ENCODE data around the gene TIMM44. TPM values are rescaled to one million over a fixed set of nuclear protein-coding genes. Genes with fewer than 3 reads are reported as not detected.

Gene TIMM44
- 71.1 and 74.3 TPM in 2 replicates for total RNA-seq

GRCh38 chr19:7943444-7944176 lies at the start of gene TIMM44:
TIMM44 (minus strand) TSS chr19:7943666; CDS start chr19:7943651, 15 bp downstream.

DNA sequence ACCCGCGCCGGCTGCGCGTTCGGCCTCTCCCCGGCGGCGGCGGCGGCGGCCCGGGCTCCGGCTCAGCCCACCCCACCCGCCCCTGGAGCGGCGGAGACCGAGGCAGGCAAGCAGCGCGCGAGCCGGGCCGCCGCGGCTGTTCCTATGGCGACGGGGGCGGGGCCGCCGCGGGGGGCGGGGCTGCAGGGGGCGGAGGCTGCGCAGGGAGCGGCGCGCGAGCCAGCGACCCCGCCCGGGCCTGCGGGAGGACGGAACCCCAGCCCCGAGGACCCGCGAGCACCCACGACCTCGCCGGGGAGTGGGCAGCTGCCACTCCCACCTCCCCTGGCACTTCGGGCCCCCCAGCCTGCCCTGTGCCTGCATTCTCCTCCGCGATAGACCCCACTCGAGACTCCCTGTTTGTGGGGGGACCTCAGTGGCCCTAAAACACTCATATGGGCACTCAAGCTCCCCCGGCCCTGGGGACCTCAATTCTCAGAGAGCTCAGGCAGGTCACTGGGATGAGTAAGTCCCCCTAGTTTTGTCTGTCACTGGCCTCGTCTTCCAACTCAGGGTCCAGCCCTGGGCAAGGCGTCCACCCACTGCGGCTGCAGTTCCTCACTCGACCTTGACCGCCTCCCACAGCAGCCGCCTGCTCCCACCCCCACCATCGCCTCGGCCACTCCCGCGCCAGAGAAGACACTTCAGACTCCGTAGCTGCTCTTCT lies 17.3 kb downstream of the TIMM44 start, which contains the start of gene CTXN1:
Gene CTXN1 (minus strand): TSS at position 115 of the 706 bp plus-strand sequence. CDS start 597 bp downstream, outside the sequence.

DNA sequence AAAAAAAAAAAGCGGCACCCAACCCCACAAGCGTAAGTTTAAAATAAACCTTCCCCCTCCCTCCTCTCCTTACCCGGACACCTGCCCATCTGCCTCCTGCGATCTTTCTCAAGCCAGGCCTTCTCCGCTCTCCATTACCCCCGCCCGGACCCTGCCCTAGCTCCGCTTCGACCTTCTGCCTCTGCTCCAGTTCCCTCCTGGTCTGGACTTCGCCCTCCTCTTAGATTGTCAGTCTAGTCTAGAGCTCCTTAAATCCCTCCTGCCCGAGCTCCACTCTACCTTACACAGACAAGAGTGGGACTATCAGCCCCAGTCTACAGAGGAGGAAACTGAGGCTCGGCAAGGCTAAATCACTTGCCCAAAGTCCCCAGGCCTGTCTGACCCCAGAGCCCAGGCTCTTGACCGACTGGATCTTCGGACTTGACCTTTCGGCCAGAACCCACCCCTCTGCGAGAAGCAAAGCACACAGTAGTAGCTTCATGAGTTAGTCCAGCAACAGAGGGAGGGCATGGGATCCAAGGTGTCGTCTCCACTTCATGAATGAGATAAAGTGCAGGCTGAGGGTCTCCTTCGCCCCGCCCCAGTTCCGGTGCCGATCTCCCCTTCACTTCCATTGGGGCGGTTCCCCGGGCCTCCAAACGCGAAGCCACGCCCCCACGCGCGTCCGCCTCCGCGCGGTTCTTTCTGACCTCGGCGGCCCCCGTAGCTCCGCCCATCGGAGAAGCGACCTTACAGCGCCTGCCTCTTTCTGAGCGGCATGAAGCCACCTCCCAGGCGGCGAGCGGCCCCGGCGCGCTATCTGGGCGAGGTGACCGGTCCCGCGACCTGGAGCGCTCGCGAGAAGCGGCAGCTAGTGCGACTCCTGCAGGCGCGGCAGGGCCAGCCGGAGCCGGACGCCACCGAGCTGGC lies 23.6 kb downstream of the TIMM44 start, which contains the start of gene SNAPC2:
Gene SNAPC2 (plus strand): TSS at position 729 of the 909 bp plus-strand sequence. CDS start 29 bp downstream, at position 758.

GRCh38 chr19:7914598-7915045 lies 28.8 kb downstream of the TIMM44 start, which contains the start of gene TGFBR3L:
TGFBR3L (plus strand) TSS chr19:7914830.

DNA sequence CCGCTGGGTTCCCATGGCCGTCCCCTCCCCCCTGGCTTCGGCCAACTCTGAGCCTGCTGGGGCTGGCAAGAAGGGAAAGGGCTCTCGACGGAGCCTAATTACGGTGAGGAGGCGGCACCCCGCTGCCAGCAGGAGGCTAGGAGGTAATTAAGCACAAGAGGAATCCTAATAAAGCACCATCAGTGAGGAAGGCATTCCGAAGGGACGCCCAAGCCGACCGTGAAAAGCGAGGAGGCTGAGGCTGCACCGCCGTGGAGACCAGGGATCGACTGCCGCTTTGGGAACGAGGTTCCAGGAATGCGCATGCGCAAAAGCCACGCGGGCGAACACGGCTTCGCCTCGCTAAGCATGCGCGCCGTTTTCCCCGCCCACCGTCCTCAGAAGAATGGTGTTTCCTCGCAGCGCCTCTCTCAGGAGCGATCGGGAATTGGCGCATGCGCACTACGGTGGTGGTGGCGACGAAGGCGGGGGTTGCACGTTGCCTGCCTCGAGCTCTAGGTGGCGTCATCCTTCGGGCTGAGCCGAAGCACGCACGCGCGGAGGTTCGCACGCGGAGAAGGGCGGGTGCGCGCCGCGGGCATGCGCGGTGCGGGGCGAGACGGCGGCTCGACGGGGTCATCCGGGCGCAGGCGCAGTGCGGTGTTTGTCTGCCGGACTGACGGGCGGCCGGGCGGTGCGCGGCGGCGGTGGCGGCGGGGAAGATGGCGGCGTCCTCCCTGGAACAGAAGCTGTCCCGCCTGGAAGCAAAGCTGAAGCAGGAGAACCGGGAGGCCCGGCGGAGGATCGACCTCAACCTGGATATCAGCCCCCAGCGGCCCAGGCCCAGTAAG lies 40.0 kb downstream of the TIMM44 start, which contains the start of gene MAP2K7:
Gene MAP2K7 (plus strand): TSS at position 634 of the 830 bp plus-strand sequence. CDS start 68 bp downstream, at position 702.

DNA sequence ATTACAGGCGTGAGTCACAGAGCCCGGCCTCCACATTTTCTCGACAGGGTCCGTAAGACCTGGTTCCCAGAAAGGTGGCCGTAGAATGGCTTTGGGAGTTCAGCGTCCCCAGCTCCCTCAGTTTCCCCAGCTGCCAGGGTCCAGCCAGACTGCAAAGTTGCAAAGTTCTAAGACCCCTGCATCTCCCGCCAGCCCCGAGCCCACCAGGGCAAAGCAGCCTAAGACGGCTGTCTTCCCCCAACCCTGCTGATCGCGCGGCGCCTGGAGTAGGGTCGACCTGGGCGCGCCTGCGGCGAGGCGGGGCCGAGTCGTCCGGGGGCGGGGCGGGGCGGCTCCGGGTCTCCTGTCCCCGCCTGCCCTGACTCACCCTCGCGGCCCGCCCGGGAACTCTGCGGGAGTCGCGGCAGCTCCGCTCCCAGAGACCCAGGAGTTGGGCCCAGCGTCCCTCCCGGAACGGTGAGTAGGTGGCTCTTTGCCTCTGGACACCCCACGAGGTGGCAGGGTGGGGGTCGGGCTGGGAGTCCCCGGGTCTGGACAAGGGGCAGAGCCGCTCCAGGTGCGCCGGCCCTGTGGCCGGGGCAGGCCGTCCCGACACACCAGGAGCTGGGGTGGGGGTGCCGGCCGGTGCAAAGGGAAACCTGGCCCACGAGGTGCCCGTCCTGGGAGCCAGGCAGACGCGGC lies 55.2 kb downstream of the TIMM44 start, which contains the start of gene LRRC8E:
Gene LRRC8E (plus strand): TSS at position 366 of the 681 bp plus-strand sequence. CDS start 7,094 bp downstream, outside the sequence.

Other genes with a start within 250 kb of the TIMM44 start
- not detected in 2 replicates for gene FCER2, start 241.5 kb downstream of the TIMM44 start, total RNA-seq
- not detected in 2 replicates for gene CLEC4G, start 211.6 kb downstream of the TIMM44 start, total RNA-seq
- not detected in 2 replicates for gene CD209, start 196.1 kb downstream of the TIMM44 start, total RNA-seq
- not detected in 2 replicates for gene CLEC4M, start 180.4 kb downstream of the TIMM44 start, total RNA-seq
- 15.0 and 16.5 TPM in 2 replicates for gene EVI5L, start 113.4 kb downstream of the TIMM44 start, total RNA-seq
- gene PRR36, start 69.3 kb downstream of the TIMM44 start, total RNA-seq: not detected in 2 replicates
- gene LRRC8E, start 55.2 kb downstream of the TIMM44 start, total RNA-seq: 3.1 and 3.9 TPM in 2 replicates
- 9.5 and 18.7 TPM in 2 replicates for gene MAP2K7, start 39.8 kb downstream of the TIMM44 start, total RNA-seq
- not detected in 2 replicates for gene TGFBR3L, start 28.8 kb downstream of the TIMM44 start, total RNA-seq
- gene SNAPC2, start 23.3 kb downstream of the TIMM44 start, total RNA-seq: 32.7 and 46.4 TPM in 2 replicates
- 4.1 and 4.4 TPM in 2 replicates for gene CTXN1, start 17.5 kb downstream of the TIMM44 start, total RNA-seq
- gene ELAVL1, start 62.0 kb upstream of the TIMM44 start, total RNA-seq: 23.1 and 23.2 TPM in 2 replicates
- gene CCL25, start 109.1 kb upstream of the TIMM44 start, total RNA-seq: not detected in 2 replicates
- gene FBN3, start 205.9 kb upstream of the TIMM44 start, total RNA-seq: not detected in 2 replicates